Parathyroid adenoma (tissue), 2 donors: ENCODE measurements around the gene NBEAL2.

Experiments used
- H2AFZ ChIP-seq: fragments of 300-600 bp; sonication (generic); one replicate; pipeline ENCODE4 v1.7.0; 2017; ENCODE audit warnings: antibody characterized with exemption, mild to moderate bottlenecking
- H3K27ac ChIP-seq: fragments of 300-600 bp; sonication (generic); one replicate; pipeline ENCODE4 v1.7.0; 2017
- H3K27me3 ChIP-seq: fragments of 300-600 bp; sonication (generic); one replicate; pipeline ENCODE4 v1.7.0; 2017; ENCODE audit warnings: low read length; ENCODE audit not compliant: control insufficient read depth, insufficient read depth
- H3K36me3 ChIP-seq: fragments of 300-600 bp; sonication (generic); one replicate; pipeline ENCODE4 v1.7.0; 2017; ENCODE audit warnings: low read length; ENCODE audit not compliant: control insufficient read depth, insufficient read depth
- H3K4me1 ChIP-seq: fragments of 300-600 bp; sonication (generic); one replicate; pipeline ENCODE4 v1.7.0; 2017; ENCODE audit warnings: control low read depth
- H3K4me2 ChIP-seq: fragments of 300-600 bp; sonication (generic); one replicate; pipeline ENCODE4 v1.7.0; 2017; ENCODE audit warnings: low read length
- H3K4me3 ChIP-seq: fragments of 300-600 bp; sonication (generic); one replicate; pipeline ENCODE4 v1.7.0; 2017; ENCODE audit warnings: low read depth, low read length
- H3K79me2 ChIP-seq: fragments of 300-600 bp; sonication (generic); one replicate; pipeline ENCODE4 v1.7.0; 2017; ENCODE audit warnings: control low read depth
- H3K9ac ChIP-seq: fragments of 300-600 bp; sonication (generic); one replicate; pipeline ENCODE4 v1.7.0; 2017; ENCODE audit warnings: mild to moderate bottlenecking
- H3K9me3 ChIP-seq: fragments of 300-600 bp; sonication (generic); one replicate; pipeline ENCODE4 v1.7.0; 2017; ENCODE audit warnings: low read length; ENCODE audit not compliant: control insufficient read depth
- TF ChIP-seq, protein P1 (sequence below): fragments of 300-600 bp; sonication (generic); IDR thresholded peaks from one replicate; pipeline ENCODE4 v1.7.0; 2017; ENCODE audit warnings: antibody characterized with exemption, mild to moderate bottlenecking
- donor health status: primary hyperparathyroidism.

Gene NBEAL2

DNA sequence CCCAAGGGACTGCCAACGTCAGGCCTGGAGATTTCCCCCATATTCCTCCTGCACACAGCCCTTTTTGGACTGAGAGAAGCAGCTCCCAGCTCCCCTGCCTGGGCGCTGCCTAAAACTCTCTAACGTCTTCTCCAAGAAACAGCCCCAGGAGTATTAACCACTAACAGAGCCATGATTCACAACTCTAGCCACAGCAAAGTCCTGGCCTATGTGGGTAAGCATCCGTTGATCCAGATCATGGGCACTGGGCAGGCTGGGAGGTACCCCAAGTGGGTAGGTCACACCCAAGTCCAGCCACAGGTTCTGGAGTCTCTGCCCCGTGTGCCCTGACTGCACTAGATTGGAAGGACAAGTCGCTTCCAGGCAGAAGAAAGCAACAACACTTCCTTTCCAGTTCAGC lies 31.9 kb downstream of the NBEAL2 start:
- no peaks in the 10 kb centered on the region for H3K27me3 ChIP-seq
- H3K9me3 ChIP-seq = no peaks in the 10 kb centered on the region
- H3K36me3 ChIP-seq = no peaks in the 10 kb centered on the region
- H3K4me2 ChIP-seq = no peak overlapping the region
- peaks cover 5% of the 10 kb centered on the region for H3K4me1 ChIP-seq
- no peak overlapping the region for H3K4me3 ChIP-seq
- H2AFZ ChIP-seq = no peak overlapping the region
- no peak overlapping the region for H3K9ac ChIP-seq
- TF ChIP-seq, protein P1, sequence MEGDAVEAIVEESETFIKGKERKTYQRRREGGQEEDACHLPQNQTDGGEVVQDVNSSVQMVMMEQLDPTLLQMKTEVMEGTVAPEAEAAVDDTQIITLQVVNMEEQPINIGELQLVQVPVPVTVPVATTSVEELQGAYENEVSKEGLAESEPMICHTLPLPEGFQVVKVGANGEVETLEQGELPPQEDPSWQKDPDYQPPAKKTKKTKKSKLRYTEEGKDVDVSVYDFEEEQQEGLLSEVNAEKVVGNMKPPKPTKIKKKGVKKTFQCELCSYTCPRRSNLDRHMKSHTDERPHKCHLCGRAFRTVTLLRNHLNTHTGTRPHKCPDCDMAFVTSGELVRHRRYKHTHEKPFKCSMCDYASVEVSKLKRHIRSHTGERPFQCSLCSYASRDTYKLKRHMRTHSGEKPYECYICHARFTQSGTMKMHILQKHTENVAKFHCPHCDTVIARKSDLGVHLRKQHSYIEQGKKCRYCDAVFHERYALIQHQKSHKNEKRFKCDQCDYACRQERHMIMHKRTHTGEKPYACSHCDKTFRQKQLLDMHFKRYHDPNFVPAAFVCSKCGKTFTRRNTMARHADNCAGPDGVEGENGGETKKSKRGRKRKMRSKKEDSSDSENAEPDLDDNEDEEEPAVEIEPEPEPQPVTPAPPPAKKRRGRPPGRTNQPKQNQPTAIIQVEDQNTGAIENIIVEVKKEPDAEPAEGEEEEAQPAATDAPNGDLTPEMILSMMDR = no peak
- H3K79me2 ChIP-seq = no peaks in the 10 kb centered on the region
- H3K27ac ChIP-seq = no peak overlapping the region

- Histone ChIP-seq H3K27ac (no peak overlapping the region), H3K36me3 (no peaks in the 10 kb centered on the region), H3K27me3 (no peaks in the 10 kb centered on the region), H3K4me1 (peaks cover 5% of the 10 kb centered on the region), H3K9me3 (no peaks in the 10 kb centered on the region), H2AFZ (no peak overlapping the region), H3K4me2 (no peak overlapping the region), H3K79me2 (no peaks in the 10 kb centered on the region), H3K9ac (no peak overlapping the region), H3K4me3 (no peak overlapping the region)
- TF ChIP-seq, protein P1 = no peak
Observed at GRCh38 chr3:47012342-47013230, 33.1 kb downstream of the NBEAL2 start.

- no peak overlapping the region for H2AFZ ChIP-seq
- no peak overlapping the region for H3K27ac ChIP-seq
- no peaks in the 10 kb centered on the region for H3K9me3 ChIP-seq
- H3K79me2 ChIP-seq = no peaks in the 10 kb centered on the region
- no peak overlapping the region for H3K9ac ChIP-seq
- no peak overlapping the region for H3K4me2 ChIP-seq
- no peaks in the 10 kb centered on the region for H3K36me3 ChIP-seq
- TF ChIP-seq, protein P1 = no peak
- H3K4me1 ChIP-seq = peaks cover 5% of the 10 kb centered on the region
- H3K27me3 ChIP-seq = no peaks in the 10 kb centered on the region
- no peak overlapping the region for H3K4me3 ChIP-seq
Observed at GRCh38 chr3:47013231-47013630, 33.8 kb downstream of the NBEAL2 start.

DNA sequence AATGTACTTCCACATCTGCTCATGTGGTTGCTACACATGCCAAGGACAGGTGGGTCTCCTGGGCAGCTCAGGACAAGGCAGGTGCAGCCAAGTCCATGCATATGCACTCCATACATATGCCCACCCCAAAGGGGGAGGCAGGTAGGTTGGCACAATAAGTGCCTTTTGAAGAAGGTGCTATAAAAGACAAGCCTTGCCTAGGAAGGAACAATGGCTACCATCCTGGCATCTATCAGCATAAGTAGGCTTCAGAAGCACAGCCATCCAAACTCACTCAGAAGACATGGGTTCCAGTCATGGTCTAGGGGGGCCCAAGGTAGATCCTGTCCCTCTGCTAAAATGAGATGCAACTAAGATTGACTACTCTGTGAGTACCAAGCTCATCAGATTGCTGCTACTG lies 34.6 kb downstream of the NBEAL2 start:
- Histone ChIP-seq H3K27me3 (no peaks in the 10 kb centered on the region), H3K4me2 (no peak overlapping the region), H3K27ac (no peak overlapping the region), H2AFZ (no peak overlapping the region), H3K4me3 (no peak overlapping the region), H3K9ac (no peak overlapping the region), H3K79me2 (no peaks in the 10 kb centered on the region), H3K4me1 (peaks cover 5% of the 10 kb centered on the region), H3K36me3 (no peaks in the 10 kb centered on the region), H3K9me3 (no peaks in the 10 kb centered on the region)
- TF ChIP-seq, protein P1 = no peak

DNA sequence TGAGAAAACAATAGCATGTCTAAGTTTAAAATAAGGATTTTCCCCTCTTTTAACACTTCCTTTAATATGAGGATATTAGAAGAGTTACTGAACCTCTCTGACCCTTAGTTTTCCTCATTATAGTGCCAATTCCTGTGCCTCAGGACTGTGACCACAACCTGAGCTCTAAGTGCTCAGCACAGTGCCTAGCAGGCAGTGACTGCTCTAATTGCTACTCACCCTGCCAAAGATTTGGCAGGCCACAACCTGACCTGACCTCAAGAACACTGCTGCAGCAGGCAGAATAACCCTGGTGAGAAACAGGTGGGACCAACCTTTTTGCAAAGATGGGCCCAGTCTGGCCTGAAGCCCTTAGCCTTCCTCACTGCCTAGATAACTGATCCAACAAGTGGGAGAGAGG lies 35.7 kb downstream of the NBEAL2 start:
- no peak overlapping the region for H2AFZ ChIP-seq
- H3K79me2 ChIP-seq = no peaks in the 10 kb centered on the region
- TF ChIP-seq, protein P1 = no peak
- H3K9ac ChIP-seq = no peak overlapping the region
- no peaks in the 10 kb centered on the region for H3K27me3 ChIP-seq
- no peak overlapping the region for H3K4me3 ChIP-seq
- peaks cover under 1% of the 10 kb centered on the region for H3K4me1 ChIP-seq
- no peaks in the 10 kb centered on the region for H3K36me3 ChIP-seq
- no peak overlapping the region for H3K27ac ChIP-seq
- H3K4me2 ChIP-seq = no peak overlapping the region
- no peaks in the 10 kb centered on the region for H3K9me3 ChIP-seq
